HG02763 (cell line): ENCODE results near the gene UCHL5.
A peak's percentile ranks its signal among the peaks of the same experiment; 100 is the strongest.
"Not testable (repeated sequence)": the region's sequence is repeated elsewhere in the genome, so short reads cannot be mapped to it uniquely, and the experiment has no call there.

Experiments used
- ATAC-seq: cut with Tn5 transposase; IDR thresholded peaks from one replicate; pipeline ENCODE4 v1.9.1; 2021; ENCODE audit warnings: mild to moderate bottlenecking, moderate library complexity; ENCODE audit not compliant: unreplicated experiment

Gene UCHL5

GRCh38 chr1:193014400-193014799 lies 44.8 kb downstream of the UCHL5 start:
- ATAC-seq = no peak

- no peak for ATAC-seq
Measured at GRCh38 chr1:193013707-193014106, 45.5 kb downstream of the UCHL5 start.

DNA sequence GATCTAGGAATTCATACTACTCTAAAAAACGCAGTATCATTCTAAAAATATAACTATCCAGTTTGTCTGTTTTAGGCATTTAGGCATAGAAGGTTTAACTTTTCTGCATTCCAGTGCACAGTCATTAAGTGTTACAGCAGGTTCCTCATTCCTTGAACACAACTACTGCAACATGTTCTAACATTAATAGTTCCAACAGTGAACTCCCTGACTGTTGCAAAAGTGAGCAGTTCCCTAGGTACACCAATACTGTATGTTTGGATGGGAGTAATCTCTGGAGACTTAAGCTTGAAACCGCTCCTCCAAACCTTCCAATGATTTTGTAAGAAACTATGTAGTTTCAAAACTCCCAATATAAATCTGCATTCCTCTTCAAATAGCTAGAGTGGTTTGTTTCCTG lies 46.2 kb downstream of the UCHL5 start:
- no peak for ATAC-seq

DNA sequence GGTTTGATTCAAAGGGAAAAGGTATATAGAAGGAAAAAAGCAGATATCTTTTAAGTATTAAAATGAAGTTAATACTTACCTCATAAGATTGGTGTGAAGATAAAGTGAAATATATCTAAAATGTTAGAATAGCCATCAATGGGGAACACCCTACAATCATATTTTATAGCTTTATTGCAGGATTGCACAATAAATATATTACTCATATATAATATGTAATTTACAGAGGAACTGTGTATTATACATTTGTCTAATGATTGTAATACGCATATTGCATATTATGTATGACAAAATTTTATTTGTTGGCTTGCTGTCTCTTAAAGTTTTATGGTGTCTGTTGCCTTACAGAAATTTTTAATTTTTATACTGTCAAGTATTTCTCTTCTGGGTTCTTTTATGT lies 47.8 kb downstream of the UCHL5 start:
- ATAC-seq = no peak

DNA sequence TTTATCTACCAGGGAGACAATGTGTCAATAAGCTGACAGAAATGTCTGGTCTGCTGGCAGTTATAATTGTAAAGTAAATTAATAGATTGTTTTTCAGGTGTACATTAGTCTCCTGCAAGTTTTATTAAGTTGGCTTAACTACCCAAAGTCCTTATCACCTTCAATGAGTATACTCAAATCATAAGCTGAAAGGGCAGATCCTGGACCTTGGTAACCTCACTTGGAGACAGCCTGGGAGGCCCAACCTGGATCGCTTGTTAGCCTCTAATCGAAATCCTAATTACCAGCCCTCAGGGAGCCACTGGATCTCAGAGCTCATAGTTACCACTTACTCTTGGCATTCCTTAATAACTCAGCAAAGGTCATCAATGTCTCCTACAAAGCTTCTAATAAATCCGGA lies 49.7 kb downstream of the UCHL5 start:
- no peak for ATAC-seq

DNA sequence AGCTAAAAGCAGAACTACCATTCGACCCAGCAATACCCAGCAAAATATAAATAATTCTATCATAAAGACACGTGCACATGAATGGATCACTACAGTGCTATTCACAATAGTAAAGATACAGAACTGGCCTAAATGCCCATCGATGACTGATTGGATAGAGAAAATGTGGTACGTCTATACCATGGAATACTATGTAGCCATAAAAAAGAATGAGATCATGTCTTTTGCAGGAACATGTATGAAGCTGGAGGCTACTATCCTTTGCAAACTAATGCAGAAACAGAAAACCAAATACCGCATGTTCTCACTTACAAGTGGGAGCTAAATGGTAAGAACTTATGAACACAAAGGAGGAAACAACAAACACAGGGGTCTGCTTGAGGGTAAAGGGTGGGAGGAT lies 53.4 kb downstream of the UCHL5 start:
- ATAC-seq = no peak

DNA sequence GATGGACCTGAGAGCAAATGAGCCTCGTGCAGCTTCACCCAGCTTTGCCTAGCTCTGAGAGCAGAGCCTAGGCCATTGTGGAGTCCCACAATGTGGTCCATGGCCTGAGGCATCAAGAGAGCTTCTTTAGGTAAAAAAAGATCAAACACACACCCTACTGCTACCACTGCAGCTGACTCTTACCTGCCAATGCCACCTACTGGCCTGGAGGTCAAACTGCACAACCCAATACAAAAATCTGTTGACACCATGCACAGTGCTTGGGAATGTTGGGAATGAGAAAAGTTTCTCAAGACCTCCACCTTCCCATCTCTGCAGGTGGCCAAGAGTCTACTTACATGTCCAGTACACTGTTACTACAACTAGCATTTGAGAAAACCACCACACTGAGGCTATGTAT lies 60.6 kb downstream of the UCHL5 start:
- no peak for ATAC-seq

GRCh38 chr1:192994141-192994540 lies 65.0 kb downstream of the UCHL5 start:
- ATAC-seq = no peak

GRCh38 chr1:192993426-192994085 lies 65.6 kb downstream of the UCHL5 start:
- no peak for ATAC-seq

DNA sequence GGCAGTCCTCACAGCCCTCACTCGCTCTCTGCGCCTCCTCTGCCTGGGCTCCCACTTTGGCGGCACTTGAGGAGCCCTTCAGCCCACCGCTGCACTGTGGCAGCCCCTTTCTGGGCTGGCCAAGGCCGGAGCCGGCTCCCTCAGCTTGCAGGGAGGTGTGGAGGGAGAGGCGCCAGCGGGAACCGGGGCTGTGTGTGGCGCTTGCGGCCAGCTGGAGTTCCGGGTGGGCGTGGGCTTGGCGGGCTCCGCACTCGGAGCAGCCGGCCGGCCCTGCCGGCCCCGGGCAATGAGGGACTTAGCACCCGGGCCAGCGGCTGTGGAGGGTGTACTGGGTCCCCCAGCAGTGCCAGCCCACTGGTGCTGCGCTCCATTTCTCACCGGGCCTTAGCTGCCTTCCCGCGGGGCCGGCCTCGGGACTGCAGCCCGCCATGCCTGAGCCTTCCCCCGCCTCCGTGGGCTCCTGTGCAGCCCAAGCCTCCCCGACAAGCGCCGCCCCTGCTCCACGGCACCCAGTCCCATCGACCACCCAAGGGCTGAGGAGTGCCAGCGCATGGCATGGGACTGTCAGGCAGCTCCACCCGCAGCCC lies 72.3 kb downstream of the UCHL5 start:
- ATAC-seq = not testable (repeated sequence)

- no peak for ATAC-seq
Measured at GRCh38 chr1:192986110-192986747, 72.9 kb downstream of the UCHL5 start.

- no peak for ATAC-seq
Measured at GRCh38 chr1:192984080-192984479, 75.1 kb downstream of the UCHL5 start.

- peak; percentile 91 for ATAC-seq
Measured at GRCh38 chr1:192983349-192983980, 75.7 kb downstream of the UCHL5 start.

GRCh38 chr1:192980856-192981255 lies 78.3 kb downstream of the UCHL5 start:
- ATAC-seq = no peak

DNA sequence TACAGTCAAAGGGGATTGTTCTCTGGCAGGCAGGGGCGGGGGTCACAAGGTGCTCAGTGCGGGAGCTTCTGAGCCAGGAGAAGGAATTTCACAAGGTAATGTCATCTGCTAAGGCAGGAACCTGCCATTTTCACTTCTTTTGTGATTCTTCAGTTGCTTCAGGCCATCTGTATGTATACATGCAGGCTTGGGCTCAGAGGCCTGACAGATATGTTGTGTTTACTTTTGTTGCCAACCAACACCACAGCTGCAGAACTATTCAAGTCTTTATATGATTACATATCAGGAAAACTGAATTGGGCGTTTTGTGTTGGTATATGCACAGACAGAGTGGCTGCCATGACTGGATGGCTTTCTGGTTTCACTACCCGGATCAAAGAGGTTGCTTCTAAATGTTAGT lies 78.8 kb downstream of the UCHL5 start:
- not testable (repeated sequence) for ATAC-seq

DNA sequence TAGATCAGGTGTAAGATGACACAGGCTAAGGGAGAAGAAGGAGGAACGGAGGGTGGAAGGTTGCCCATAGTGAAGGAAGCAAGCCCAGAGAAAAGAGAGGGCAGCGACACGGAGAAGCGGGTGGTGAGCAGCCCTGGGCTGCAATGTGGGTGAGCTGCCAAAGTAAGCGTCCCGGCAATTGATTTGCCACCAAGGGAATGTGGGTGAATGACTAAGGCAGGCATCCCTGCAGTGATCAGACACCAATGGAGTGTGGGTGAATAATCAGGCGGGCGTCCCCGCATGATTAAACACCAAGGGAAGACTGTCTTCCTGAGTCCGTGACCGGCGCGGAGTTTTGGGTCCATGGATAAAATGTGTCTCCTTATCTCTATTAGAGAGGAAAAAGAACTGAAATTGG lies 79.6 kb downstream of the UCHL5 start:
- no peak for ATAC-seq

DNA sequence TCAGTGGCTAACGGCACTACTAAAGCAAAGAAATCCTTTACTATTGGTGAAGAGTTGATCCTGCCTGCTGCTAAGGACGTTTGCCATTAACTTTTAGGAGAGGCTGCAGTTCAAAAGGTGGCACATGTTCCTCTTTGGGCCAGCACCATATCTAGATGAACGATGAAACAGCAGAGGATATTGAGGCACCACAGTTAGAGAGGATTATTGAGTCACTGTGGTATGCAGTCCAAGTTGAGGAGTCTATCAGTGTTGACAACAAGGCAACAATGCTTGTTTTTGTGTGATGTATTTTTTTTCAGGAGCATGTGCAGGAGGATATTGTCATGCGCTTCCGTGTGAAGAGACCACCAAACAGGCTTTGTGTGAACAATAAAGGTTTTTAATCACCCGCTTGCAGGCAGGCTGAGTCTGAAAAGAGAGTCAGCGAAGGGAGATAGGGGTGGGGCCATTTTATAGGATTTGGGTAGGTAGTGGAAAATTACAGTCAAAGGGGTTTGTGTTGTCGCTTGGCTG lies 80.9 kb downstream of the UCHL5 start:
- no peak for ATAC-seq

GRCh38 chr1:192977089-192977706 lies 82.0 kb downstream of the UCHL5 start:
- no peak for ATAC-seq

- no peak for ATAC-seq
Measured at GRCh38 chr1:192976576-192976975, 82.6 kb downstream of the UCHL5 start.

DNA sequence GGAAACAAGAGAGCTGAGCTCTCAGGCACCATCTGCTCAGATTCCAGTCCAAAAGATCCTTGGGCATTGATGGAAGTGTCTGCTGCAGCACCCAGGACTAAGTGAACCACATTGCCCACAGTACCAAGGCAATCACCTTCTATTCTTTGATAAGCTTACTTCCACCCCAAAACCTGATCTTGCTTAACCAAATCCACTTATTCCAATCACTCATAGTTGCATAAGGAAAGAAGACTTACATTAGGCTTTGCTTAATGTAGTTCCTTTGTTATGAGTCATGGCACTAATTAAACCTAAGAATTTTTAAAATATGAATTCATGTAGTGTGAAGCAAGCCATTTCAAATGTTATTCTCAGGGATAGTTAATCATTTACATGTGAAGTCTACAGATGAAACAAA lies 84.5 kb downstream of the UCHL5 start:
- no peak for ATAC-seq

- no peak for ATAC-seq
Measured at GRCh38 chr1:192973988-192974387, 85.2 kb downstream of the UCHL5 start.
